Measurements from ENCODE around the gene PLXDC2.

PLXDC2 gene

DNA sequence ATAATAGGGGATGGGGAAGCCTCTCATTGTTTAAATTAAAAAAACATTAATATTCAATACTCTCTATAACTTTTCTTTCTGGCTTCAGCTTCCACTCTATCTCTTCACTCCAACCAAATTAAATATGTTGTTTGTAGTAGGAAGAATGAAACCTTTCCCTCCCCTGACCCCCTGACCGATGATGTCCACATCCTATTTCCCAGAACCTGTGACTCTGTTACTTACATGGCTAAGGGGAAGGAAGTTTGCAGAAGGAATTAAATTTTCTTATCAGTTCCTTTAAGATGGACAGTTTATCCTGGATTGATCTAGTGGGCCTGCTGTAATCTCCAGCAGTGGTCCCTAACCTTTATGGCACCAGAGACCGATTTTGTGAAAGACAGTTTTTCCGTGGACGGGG lies 130.0 kb downstream of the PLXDC2 start:
- Histone ChIP-seq H3K27me3 (ENCODE audit: insufficient read depth, low read length, poor library complexity, severe bottlenecking) (no peaks in the 10 kb centered on the region), H3K9me2 (replicated peaks; ENCODE audit: low read depth, low read length) (no peaks in the 10 kb centered on the region), H3K4me2 (ENCODE audit: low read depth, low read length, poor library complexity, severe bottlenecking) (no peak overlapping the region), H2AFZ (ENCODE audit: low read length) (no peak overlapping the region), H3F3A (ENCODE audit: low read depth) (no peaks in the 10 kb centered on the region), H3K4me1 (ENCODE audit: insufficient read depth, low read length, poor library complexity, severe bottlenecking) (no peaks in the 10 kb centered on the region), H3K9me3 (ENCODE audit: insufficient read depth, low read depth, low read length) (no peaks in the 10 kb centered on the region), H3K4me3 (ENCODE audit: low read length, poor library complexity, severe bottlenecking) (no peak overlapping the region), H4K20me1 (ENCODE audit: insufficient read depth, low read length, poor library complexity, severe bottlenecking) (no peaks in the 10 kb centered on the region), H3K36me3 (ENCODE audit: insufficient read depth, low read length) (no peaks in the 10 kb centered on the region), H3K79me2 (ENCODE audit: insufficient read depth, low read length) (no peaks in the 10 kb centered on the region), H3K9ac (ENCODE audit: low read depth, low read length, poor library complexity, severe bottlenecking) (no peak overlapping the region)
- no peak for TF ChIP-seq EZH2phosphoT487 (IDR thresholded peaks at IDR 0.05; ENCODE audit: borderline replicate concordance)
- TF ChIP-seq, protein P1, sequence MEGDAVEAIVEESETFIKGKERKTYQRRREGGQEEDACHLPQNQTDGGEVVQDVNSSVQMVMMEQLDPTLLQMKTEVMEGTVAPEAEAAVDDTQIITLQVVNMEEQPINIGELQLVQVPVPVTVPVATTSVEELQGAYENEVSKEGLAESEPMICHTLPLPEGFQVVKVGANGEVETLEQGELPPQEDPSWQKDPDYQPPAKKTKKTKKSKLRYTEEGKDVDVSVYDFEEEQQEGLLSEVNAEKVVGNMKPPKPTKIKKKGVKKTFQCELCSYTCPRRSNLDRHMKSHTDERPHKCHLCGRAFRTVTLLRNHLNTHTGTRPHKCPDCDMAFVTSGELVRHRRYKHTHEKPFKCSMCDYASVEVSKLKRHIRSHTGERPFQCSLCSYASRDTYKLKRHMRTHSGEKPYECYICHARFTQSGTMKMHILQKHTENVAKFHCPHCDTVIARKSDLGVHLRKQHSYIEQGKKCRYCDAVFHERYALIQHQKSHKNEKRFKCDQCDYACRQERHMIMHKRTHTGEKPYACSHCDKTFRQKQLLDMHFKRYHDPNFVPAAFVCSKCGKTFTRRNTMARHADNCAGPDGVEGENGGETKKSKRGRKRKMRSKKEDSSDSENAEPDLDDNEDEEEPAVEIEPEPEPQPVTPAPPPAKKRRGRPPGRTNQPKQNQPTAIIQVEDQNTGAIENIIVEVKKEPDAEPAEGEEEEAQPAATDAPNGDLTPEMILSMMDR (conservative IDR thresholded peaks at IDR 0.05; ENCODE audit: low read length): no peak

DNA sequence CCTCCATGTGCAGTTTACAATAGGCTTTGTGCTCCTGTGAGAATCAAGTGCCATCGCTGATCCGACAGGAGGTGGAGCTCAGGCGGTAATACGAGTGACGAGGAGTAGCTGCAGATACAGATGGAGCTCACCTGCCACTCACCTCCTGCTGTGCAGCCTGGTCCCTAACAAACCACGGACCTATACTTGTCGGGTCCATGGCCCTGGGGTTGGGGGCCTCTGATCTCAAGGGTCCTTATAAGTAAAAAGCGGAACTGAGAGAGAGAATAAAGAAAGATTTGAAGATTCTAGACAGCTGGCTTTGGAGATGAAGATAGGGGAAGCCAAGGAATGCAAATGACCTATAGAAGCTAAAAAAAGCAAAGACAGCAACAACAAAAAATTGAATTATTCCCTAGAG lies 130.6 kb downstream of the PLXDC2 start:
- Histone ChIP-seq H3K4me2 (ENCODE audit: low read depth, low read length, poor library complexity, severe bottlenecking) (no peak overlapping the region), H3K4me1 (ENCODE audit: insufficient read depth, low read length, poor library complexity, severe bottlenecking) (no peaks in the 10 kb centered on the region), H3K36me3 (ENCODE audit: insufficient read depth, low read length) (no peaks in the 10 kb centered on the region), H3K9ac (ENCODE audit: low read depth, low read length, poor library complexity, severe bottlenecking) (no peak overlapping the region), H3K27me3 (ENCODE audit: insufficient read depth, low read length, poor library complexity, severe bottlenecking) (no peaks in the 10 kb centered on the region), H3K4me3 (ENCODE audit: low read length, poor library complexity, severe bottlenecking) (no peak overlapping the region), H3K9me3 (ENCODE audit: insufficient read depth, low read depth, low read length) (no peaks in the 10 kb centered on the region), H3K79me2 (ENCODE audit: insufficient read depth, low read length) (no peaks in the 10 kb centered on the region), H4K20me1 (ENCODE audit: insufficient read depth, low read length, poor library complexity, severe bottlenecking) (no peaks in the 10 kb centered on the region), H3K9me2 (replicated peaks; ENCODE audit: low read depth, low read length) (no peaks in the 10 kb centered on the region), H3F3A (ENCODE audit: low read depth) (no peaks in the 10 kb centered on the region), H2AFZ (ENCODE audit: low read length) (no peak overlapping the region)
- TF ChIP-seq, protein P1 (conservative IDR thresholded peaks at IDR 0.05; ENCODE audit: low read length): no peak
- TF ChIP-seq EZH2phosphoT487 (IDR thresholded peaks at IDR 0.05; ENCODE audit: borderline replicate concordance): no peak

DNA sequence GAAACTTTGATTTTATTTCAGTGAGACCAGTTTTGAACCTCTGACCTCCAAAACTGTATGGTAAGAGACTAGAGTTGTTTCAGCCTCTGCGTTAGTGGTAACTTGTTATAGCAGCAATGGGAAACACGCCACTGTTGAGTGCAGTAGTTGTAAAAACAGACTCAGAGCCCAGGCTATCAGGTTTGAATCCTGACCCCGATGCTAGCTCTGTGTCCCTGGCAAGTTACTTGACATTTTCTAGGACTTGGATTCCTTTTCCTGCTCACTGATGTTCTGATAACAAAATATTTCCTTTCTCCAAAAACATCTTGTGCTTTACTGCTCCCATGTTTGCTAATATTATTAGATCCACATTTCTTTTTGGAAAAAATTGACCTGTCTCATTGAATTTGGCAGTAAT lies 131.0 kb downstream of the PLXDC2 start:
- no peaks in the 10 kb centered on the region for H3K36me3 ChIP-seq (ENCODE audit: insufficient read depth, low read length)
- H3K27me3 ChIP-seq (ENCODE audit: insufficient read depth, low read length, poor library complexity, severe bottlenecking): no peaks in the 10 kb centered on the region
- no peaks in the 10 kb centered on the region for H3K9me3 ChIP-seq (ENCODE audit: insufficient read depth, low read depth, low read length)
- no peak overlapping the region for H3K4me3 ChIP-seq (ENCODE audit: low read length, poor library complexity, severe bottlenecking)
- H3K4me1 ChIP-seq (ENCODE audit: insufficient read depth, low read length, poor library complexity, severe bottlenecking): no peaks in the 10 kb centered on the region
- H4K20me1 ChIP-seq (ENCODE audit: insufficient read depth, low read length, poor library complexity, severe bottlenecking): no peaks in the 10 kb centered on the region
- H3K79me2 ChIP-seq (ENCODE audit: insufficient read depth, low read length): no peaks in the 10 kb centered on the region
- H3K9me2 ChIP-seq (replicated peaks; ENCODE audit: low read depth, low read length): no peaks in the 10 kb centered on the region
- H3K9ac ChIP-seq (ENCODE audit: low read depth, low read length, poor library complexity, severe bottlenecking): no peak overlapping the region
- no peaks in the 10 kb centered on the region for H3F3A ChIP-seq (ENCODE audit: low read depth)
- TF ChIP-seq EZH2phosphoT487 (IDR thresholded peaks at IDR 0.05; ENCODE audit: borderline replicate concordance): no peak
- TF ChIP-seq, protein P1 (conservative IDR thresholded peaks at IDR 0.05; ENCODE audit: low read length): no peak
- H2AFZ ChIP-seq (ENCODE audit: low read length): no peak overlapping the region
- no peak overlapping the region for H3K4me2 ChIP-seq (ENCODE audit: low read depth, low read length, poor library complexity, severe bottlenecking)

Data from Loucy (cell line).